HAP-1 (cell line): ENCODE results near the gene AGAP1.

ENCODE experiments used
- DNase-seq, 2 experiments: peaks; one replicate each; pipeline ENCODE4 v3.0.0-alpha.2; 2016 to 2020; ENCODE audit warnings: low spot score in 2 of 2
- H3K27me3 ChIP-seq: fragments of 250-450 bp; sonication (Bioruptor Pico); 2 replicates; pipeline ENCODE4 v1.5.1; 2020; ENCODE audit warnings: low read depth, mild to moderate bottlenecking, moderate library complexity
- H3K36me3 ChIP-seq: fragments of 250-450 bp; sonication (Bioruptor Pico); replicated peaks from 2 replicates; pipeline ENCODE4 v1.5.1; 2020; ENCODE audit warnings: mild to moderate bottlenecking
- H3K4me1 ChIP-seq: fragments of 250-450 bp; sonication (Bioruptor Pico); 2 replicates; pipeline ENCODE4 v1.5.1; 2020; ENCODE audit warnings: mild to moderate bottlenecking
- H3K4me3 ChIP-seq: fragments of 250-450 bp; sonication (Bioruptor Pico); 2 replicates; pipeline ENCODE4 v1.5.1; 2020; ENCODE audit warnings: mild to moderate bottlenecking, moderate library complexity
- H3K9me3 ChIP-seq: fragments of 250-450 bp; sonication (Bioruptor Pico); 2 replicates; pipeline ENCODE4 v1.5.1; 2020; ENCODE audit warnings: mild to moderate bottlenecking, moderate library complexity
- in situ Hi-C: fragments of 300-500 bp; cut with MboI; formaldehyde crosslinking; loops from 3 replicates; pipeline ENCODE4 v1.14.3; 2020; ENCODE audit warnings: low sequenced_read_pairs, inconsistent platforms, mixed read lengths

AGAP1 gene

DNA sequence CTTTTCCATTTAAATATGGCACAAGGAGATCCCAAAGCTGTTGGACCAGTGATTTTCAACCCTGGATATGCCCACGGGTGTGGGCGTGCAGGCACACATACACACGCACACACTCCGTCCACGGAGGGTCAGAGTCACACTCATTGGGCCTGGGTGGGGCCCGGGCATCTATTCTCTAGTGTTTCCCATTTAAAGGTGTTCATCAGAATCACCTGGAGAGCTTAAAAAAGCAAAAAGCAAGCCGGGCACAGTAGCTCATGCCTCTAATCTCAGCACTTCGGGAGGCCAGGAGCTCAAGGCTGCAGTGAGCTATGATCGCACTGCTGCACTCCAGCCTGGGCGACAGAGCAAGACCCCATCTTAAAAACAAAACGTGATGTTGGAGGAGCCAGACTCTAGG, 345.4 kb downstream of the AGAP1 start:
- Histone ChIP-seq H3K4me1 (no peaks in the 10 kb centered on the region), H3K9me3 (no peaks in the 10 kb centered on the region), H3K27me3 (no peaks in the 10 kb centered on the region), H3K4me3 (no peak overlapping the region), H3K36me3 (no peaks in the 10 kb centered on the region)
- DNase-seq, result no peak
- in situ Hi-C loops, result no loop called here

DNA sequence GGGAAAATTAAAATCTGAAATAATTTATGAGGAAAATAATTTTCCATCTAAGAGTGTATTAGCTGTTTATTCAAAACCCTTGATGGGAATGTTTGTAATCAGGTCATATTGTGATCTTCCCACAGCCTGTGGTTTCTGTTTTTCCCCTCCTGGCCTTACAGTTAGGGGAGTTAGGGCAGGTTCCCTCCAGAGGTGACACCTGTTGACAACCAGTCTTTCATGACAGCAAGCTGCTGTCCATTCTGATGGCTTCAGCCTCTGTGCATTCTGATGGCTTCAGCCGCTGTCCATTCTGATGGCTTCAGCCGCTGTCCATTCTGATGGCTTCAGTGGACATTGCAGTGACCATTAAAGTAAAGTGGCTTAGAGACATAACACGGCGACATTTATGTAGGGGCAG, 346.1 kb downstream of the AGAP1 start:
- no peak overlapping the region for H3K4me3 ChIP-seq
- H3K4me1 ChIP-seq, result no peaks in the 10 kb centered on the region
- no peak for DNase-seq
- H3K27me3 ChIP-seq, result no peaks in the 10 kb centered on the region
- no peaks in the 10 kb centered on the region for H3K36me3 ChIP-seq
- in situ Hi-C loops, result no loop called here
- H3K9me3 ChIP-seq, result no peaks in the 10 kb centered on the region

DNA sequence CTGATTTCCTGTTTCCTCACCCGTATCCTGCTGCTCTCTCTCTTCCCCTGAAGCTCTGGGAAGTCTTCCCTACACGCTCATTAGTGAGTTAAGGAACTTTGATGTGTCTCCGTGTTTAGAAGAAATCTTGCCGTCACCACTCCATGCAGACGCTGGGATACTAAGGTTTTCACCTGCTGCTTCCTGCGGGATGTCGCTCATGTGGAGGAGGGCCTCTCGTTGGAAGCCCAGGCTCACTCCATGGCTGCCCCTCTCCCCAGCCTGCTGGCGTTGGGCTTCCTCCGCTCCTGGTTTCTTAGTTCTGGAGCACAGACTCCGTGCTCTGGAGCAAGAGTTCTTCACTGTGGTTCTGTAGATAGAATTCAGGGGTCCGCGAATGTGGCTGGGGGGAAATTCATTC, 348.0 kb downstream of the AGAP1 start:
- DNase-seq, result no peak
- Histone ChIP-seq H3K4me3 (no peak overlapping the region), H3K4me1 (no peaks in the 10 kb centered on the region), H3K9me3 (no peaks in the 10 kb centered on the region), H3K27me3 (no peaks in the 10 kb centered on the region), H3K36me3 (no peaks in the 10 kb centered on the region)
- in situ Hi-C loops, result no loop called here

DNA sequence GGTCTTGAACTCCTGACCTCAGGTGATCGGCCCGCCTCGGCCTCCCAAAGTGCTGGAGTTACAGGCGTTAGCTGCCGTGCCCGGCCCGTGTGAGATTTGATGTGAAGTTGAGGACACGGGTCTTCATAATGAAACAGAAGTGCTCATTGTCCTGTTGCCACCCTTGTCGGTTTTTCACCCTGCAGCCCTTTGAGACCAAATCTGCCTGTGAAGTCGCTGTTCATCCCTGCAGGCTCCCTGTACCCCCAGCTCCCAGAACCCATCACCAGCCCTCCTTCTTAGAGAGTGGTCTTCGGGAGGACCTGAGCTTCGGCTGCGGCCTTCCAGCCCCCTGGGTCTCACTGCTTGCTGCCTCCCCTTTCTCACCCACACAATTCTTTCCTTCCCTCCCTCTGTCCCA, 349.1 kb downstream of the AGAP1 start:
- no peaks in the 10 kb centered on the region for H3K9me3 ChIP-seq
- H3K27me3 ChIP-seq, result no peaks in the 10 kb centered on the region
- in situ Hi-C loops, result no loop called here
- H3K36me3 ChIP-seq, result no peaks in the 10 kb centered on the region
- no peak overlapping the region for H3K4me3 ChIP-seq
- no peaks in the 10 kb centered on the region for H3K4me1 ChIP-seq
- no peak for DNase-seq

DNA sequence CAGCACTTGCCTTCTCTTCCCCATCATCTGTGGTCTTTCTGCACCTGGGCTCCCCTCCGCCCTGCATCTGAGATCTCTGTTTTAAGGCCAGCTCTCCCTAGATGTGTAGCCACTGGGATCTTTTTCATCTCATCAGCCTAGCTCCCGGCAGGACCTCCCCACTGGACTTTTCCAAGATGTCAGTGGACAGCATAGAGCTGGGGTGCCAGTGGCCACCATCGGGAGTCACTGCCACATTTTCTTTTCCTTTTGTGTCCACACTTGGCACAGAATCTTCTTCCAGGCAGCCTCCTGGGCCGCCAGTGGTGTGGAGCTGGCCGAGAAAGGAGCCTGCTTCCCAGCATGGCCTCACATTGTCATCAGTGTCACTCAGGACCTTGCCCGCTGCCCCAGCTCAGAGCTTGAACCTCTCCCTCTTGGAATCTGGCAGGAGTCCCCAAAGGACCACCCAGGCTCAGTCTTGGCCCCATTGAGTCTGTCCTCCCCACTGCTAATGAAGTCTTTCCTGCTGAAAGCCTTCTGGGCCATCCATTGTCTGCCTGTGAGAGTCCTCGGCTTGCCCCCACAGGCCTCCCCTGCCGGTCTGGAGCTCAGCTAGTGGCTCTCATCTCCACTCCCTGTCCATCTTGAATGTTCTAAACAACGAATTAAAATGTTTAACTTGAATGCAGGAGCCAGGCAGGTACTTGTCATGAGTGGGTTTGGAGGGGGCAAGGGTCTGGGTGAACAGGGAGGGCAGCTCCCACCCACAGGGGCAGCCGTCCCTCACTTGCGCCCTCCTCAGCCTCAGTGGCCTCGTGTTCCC, 349.9 kb downstream of the AGAP1 start:
- no peaks in the 10 kb centered on the region for H3K36me3 ChIP-seq
- in situ Hi-C loops, result no loop called here
- no peaks in the 10 kb centered on the region for H3K4me1 ChIP-seq

DNA sequence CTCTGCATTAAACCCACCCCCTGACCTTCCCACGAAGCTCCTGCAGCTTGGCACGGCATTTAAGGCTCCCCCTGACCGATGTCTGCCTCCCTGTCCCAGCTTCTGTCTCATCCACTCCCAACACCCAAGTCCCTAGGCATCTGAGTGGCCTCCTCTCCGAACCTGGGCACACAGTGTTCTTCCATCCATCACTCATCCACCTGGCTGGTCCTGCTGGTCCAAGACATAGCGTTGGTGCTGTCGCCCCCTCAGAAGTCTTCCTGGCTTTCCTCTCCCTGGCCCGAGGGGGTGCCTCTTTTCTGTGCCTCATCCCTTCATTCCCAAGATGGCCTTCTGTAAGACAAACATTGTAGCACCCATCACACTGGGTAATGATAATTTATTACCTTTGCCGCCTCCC, 350.7 kb downstream of the AGAP1 start:
- Histone ChIP-seq H3K27me3 (no peaks in the 10 kb centered on the region), H3K36me3 (no peaks in the 10 kb centered on the region), H3K9me3 (no peaks in the 10 kb centered on the region), H3K4me1 (no peaks in the 10 kb centered on the region), H3K4me3 (no peak overlapping the region)
- in situ Hi-C loops, result no loop called here
- no peak for DNase-seq

More for the DNA sequence above, 349.9 kb downstream of the AGAP1 start:
- Histone ChIP-seq H3K4me3 (no peak overlapping the region), H3K27me3 (no peaks in the 10 kb centered on the region), H3K9me3 (no peaks in the 10 kb centered on the region)
- no peak for DNase-seq

DNA sequence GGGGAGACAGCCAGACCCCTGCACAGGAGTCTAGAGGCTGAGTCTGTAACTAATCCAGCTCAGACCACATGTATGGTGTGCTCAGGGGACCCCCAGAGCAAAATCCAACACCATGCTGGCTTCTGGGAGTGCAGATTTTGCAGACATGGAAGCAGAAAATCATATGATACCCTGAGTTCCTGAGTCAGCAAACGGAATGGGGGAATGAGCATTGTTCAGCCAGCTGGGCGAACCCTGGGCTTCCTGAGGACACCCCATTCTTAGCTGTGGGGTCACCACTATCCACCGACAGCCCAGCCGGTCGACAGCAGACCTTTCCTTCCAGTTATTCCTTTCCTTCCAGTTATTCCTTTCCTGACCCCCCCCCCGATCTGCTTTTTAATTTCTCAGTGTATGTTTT, 351.4 kb downstream of the AGAP1 start:
- Histone ChIP-seq H3K4me3 (no peak overlapping the region), H3K9me3 (no peaks in the 10 kb centered on the region), H3K36me3 (no peaks in the 10 kb centered on the region), H3K27me3 (no peaks in the 10 kb centered on the region), H3K4me1 (no peaks in the 10 kb centered on the region)
- in situ Hi-C loops, result no loop called here
- DNase-seq, result no peak

DNA sequence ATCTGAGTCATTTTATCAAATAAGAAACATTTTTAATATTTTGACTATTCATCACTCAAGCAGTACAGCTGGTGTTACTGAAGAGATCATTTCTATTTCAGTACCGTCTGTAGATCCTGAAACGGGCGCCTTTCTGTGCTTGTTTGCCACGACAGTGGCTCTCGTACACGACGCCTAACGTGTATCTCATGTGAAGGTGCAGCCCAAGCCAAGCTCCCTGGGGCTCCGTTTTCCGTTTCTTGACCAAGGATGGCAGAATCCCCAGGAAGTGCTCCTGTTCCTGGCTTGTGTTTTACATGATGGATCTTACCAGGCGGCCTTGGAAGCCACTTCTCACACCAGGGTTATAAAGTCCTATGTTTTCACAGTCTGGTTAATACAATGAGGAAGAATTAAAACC, 353.7 kb downstream of the AGAP1 start:
- no peaks in the 10 kb centered on the region for H3K36me3 ChIP-seq
- no peak overlapping the region for H3K4me3 ChIP-seq
- in situ Hi-C loops, result no loop called here
- H3K27me3 ChIP-seq, result no peaks in the 10 kb centered on the region
- H3K4me1 ChIP-seq, result no peaks in the 10 kb centered on the region
- H3K9me3 ChIP-seq, result no peaks in the 10 kb centered on the region
- no peak for DNase-seq

DNA sequence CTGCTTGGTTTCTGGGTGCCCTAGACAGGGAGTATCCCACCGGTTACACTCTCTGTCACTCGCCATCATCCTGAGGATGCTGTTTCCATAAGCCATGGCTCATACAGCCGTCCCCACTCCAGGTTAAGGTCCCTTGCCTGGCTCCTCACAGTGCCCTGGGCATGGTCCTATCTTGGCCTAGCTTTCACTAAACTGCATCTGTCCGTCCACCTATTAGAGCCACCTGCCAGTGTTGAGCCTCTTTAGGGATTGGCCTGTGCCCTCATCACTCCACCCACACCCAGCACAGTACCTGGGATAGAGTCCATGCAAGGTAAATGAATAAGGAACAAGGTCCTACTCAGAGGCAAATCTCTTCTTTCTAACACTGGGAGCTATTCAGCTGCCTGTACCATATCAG, 354.2 kb downstream of the AGAP1 start:
- Histone ChIP-seq H3K9me3 (no peaks in the 10 kb centered on the region), H3K36me3 (no peaks in the 10 kb centered on the region), H3K4me1 (no peaks in the 10 kb centered on the region), H3K4me3 (no peak overlapping the region), H3K27me3 (no peaks in the 10 kb centered on the region)
- in situ Hi-C loops, result no loop called here
- no peak for DNase-seq

DNA sequence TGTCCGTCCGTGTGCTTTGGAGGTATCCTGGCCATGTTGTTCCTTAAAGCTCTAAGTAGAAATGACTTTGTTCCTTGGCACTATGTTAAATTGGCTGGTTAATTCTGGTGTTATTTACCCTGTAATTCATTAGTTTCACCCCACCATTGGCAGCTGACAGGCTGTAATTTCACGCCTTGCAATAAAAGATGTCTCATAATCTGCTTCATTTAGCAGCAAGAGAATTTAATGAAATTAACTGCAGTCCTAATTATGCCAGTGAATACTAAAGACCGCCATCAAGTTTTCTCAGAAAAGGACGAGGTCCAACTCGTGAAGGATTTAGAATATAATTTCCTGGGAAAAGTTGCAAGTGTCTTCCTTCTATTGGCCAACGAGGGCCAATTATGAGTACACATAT, 355.1 kb downstream of the AGAP1 start:
- Histone ChIP-seq H3K9me3 (no peaks in the 10 kb centered on the region), H3K27me3 (no peaks in the 10 kb centered on the region), H3K4me1 (no peaks in the 10 kb centered on the region), H3K4me3 (no peak overlapping the region), H3K36me3 (no peaks in the 10 kb centered on the region)
- in situ Hi-C loops, result no loop called here
- DNase-seq, result no peak

DNA sequence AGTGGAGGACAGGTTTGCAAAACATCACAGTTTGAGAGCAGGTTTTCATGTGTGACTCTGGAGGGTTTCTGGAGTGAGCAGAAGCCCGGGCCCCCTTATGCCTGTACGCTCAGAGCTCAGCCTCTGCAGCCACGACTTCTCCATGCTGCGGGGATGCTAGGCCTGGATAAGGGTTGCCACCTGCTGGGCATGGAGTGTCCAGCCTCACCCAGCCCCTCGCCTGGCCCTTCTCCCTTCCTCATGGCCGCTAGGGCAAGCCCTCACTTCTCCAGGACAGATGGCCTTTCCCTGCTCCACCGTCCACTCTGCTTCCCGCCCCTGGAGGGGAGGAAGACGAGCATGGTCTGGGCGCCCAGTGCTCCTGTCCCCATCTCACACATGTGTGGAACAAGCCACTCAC, 355.6 kb downstream of the AGAP1 start:
- no peaks in the 10 kb centered on the region for H3K36me3 ChIP-seq
- in situ Hi-C loops, result no loop called here
- H3K9me3 ChIP-seq, result no peaks in the 10 kb centered on the region
- no peak for DNase-seq
- no peaks in the 10 kb centered on the region for H3K4me1 ChIP-seq
- no peak overlapping the region for H3K4me3 ChIP-seq
- no peaks in the 10 kb centered on the region for H3K27me3 ChIP-seq

DNA sequence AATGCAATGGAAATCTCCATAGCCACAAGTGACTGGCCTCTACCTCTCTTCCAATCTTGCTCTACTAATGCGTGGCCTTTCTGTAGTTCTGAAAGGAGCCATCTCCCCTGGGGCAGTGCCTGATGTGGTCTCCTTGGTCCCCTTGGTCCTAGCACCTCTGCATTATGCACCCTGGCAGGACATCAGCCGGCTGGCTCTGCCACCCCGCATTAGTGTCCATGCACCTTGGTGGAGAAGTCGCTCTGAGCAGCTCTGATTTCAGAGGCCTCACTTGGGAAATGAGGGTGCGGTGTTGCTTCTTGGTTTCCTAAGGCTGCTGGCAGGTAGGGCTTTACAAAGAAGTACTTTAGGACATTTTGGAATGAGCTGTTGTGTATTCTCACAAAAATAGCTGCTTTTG, 356.4 kb downstream of the AGAP1 start:
- in situ Hi-C loops, result no loop called here
- Histone ChIP-seq H3K4me3 (no peak overlapping the region), H3K27me3 (no peaks in the 10 kb centered on the region), H3K36me3 (no peaks in the 10 kb centered on the region), H3K9me3 (no peaks in the 10 kb centered on the region), H3K4me1 (no peaks in the 10 kb centered on the region)
- no peak for DNase-seq

DNA sequence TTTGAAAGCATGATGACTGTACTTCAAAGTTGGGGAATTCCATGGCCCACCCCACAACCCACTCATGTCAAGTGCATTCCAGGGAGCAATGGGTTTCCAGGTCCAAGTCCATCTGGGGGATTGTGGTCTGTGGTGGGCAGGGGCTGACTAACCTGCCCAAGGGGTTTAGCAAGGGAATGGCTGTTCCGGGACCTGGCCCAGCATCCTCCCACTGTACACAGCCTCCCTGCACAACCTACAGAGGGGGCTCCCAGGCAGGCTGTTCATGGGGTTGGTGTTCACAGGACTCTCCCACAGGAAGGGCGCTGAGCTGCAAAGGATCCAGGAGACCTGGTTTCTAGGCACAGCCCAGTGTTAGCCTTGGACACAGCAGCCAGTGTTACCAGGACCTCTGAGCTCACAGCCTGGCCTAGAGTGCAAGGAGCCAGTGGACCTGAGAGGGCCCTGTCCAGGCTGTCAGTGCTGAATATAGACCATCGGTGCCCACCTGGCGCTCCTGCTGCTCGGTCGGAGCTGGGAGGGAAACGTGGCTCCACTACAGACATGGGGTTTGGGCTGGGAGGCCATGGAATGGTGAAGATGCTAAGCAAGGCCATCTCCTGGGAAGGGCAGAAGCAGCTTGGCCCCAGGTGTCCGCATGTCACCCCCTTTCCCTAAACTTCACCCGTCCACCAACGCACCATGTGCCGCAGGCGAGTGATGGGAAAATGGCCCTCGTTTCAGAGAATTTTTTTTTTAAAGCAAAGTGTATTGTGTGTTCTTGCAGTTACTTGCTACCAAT, 357.1 kb downstream of the AGAP1 start:
- Histone ChIP-seq H3K27me3 (no peaks in the 10 kb centered on the region), H3K4me3 (no peak overlapping the region), H3K36me3 (no peaks in the 10 kb centered on the region), H3K4me1 (no peaks in the 10 kb centered on the region), H3K9me3 (no peaks in the 10 kb centered on the region)
- in situ Hi-C loops, result no loop called here
- no peak for DNase-seq

DNA sequence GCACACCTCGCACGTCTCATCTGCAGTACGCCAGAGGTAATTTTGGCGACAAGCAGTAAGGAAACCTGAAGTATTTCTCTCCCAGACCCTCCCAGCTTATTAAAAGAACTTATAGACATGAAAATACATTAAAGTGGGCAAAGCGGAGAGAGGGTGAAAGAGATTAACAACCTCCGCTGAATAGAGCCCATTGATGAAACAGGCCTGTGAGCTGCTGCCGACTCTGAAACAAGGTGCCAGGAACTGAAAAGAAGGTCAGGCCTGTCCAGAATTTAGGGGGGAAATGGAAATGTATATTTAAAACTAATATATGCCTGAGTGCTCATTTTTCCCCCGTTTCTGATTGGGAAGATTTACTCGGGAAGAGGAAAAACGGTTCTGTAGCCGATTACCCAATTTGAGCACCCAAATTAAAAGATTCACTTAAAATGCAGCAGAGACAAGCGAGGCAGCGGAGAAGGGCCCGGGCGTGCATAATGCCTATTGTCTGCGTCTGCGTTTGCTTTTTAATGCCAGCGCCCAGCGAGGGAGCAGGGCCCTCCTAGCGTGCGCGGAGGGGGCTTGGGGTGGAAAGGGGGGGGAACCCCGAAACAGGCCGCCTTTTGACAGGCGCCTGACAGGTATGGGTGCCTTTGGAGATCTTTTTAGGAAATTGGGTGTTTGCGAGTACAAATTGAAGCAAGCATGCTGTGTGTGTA, 358.1 kb downstream of the AGAP1 start:
- no peak overlapping the region for H3K4me3 ChIP-seq
- H3K27me3 ChIP-seq, result no peaks in the 10 kb centered on the region
- H3K36me3 ChIP-seq, result no peaks in the 10 kb centered on the region
- H3K4me1 ChIP-seq, result no peaks in the 10 kb centered on the region
- DNase-seq, result no peak
- H3K9me3 ChIP-seq, result no peaks in the 10 kb centered on the region
- in situ Hi-C loops, result no loop called here
